MM.1S (cell line): ENCODE results near the gene SMOC2.

Experiments used
- EZH2phosphoT487 ChIP-seq: fragments of 300-600 bp; sonication (generic); IDR thresholded peaks from 2 replicates; pipeline ENCODE4 v1.6.1; 2018; ENCODE audit warnings: antibody characterized with exemption, low read length
- TF ChIP-seq, protein P1 (sequence below): fragments of 300-600 bp; sonication (generic); IDR thresholded peaks from 2 replicates; pipeline ENCODE4 v1.5.1; 2016; ENCODE audit warnings: antibody characterized with exemption, low read length, mixed read lengths

DNA sequence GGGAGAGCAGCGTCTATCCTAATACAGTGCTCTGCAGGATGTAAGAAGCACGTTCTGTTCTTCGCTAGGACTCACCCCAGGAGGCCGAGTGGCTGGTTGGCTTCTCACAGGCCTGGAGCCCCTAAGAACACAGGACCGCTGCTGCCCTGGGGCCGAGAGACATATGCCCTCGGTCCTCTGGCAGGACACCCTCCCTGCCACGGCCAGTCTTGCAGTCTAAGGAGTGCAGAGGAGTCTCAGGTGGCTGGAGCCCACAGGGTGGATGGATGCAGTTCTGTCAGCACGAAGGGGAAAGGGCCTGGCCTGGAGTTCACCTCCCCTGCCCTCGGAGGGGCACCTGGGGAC lies 96.5 kb downstream of the SMOC2 start:
- TF ChIP-seq, protein P1, sequence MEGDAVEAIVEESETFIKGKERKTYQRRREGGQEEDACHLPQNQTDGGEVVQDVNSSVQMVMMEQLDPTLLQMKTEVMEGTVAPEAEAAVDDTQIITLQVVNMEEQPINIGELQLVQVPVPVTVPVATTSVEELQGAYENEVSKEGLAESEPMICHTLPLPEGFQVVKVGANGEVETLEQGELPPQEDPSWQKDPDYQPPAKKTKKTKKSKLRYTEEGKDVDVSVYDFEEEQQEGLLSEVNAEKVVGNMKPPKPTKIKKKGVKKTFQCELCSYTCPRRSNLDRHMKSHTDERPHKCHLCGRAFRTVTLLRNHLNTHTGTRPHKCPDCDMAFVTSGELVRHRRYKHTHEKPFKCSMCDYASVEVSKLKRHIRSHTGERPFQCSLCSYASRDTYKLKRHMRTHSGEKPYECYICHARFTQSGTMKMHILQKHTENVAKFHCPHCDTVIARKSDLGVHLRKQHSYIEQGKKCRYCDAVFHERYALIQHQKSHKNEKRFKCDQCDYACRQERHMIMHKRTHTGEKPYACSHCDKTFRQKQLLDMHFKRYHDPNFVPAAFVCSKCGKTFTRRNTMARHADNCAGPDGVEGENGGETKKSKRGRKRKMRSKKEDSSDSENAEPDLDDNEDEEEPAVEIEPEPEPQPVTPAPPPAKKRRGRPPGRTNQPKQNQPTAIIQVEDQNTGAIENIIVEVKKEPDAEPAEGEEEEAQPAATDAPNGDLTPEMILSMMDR: no peak
- no peak for TF ChIP-seq EZH2phosphoT487
